Lower lobe of right lung (tissue), 2 donors: ENCODE results near the gene CDX2. TPM values are rescaled to one million over a fixed set of nuclear protein-coding genes. Genes with fewer than 3 reads are reported as not detected.

Experiments
- ATAC-seq, 2 donors: fragments of 200-7000 bp; cut with Tn5 transposase; one replicate each; pipeline ENCODE4 v1.9.1; 2020 to 2022; ENCODE audit warnings: mild to moderate bottlenecking in 2 of 2, moderate library complexity in 2 of 2
- DNase-seq: peaks from one replicate; pipeline ENCODE4 v3.0.0-alpha.2; 2020
- H3K27ac ChIP-seq: fragments of 200-600 bp; one replicate; pipeline ENCODE4 v1.8.0; 2022
- H3K27me3 ChIP-seq: fragments of 200-600 bp; one replicate; pipeline ENCODE4 v1.8.0; 2022; ENCODE audit warnings: low read depth
- H3K36me3 ChIP-seq: fragments of 200-600 bp; one replicate; pipeline ENCODE4 v1.8.0; 2022; ENCODE audit warnings: mild to moderate bottlenecking
- H3K4me1 ChIP-seq: fragments of 200-600 bp; one replicate; pipeline ENCODE4 v1.8.0; 2022
- H3K4me3 ChIP-seq: fragments of 200-600 bp; one replicate; pipeline ENCODE4 v1.8.0; 2022; ENCODE audit warnings: mild to moderate bottlenecking
- H3K9me3 ChIP-seq: fragments of 200-600 bp; one replicate; pipeline ENCODE4 v1.8.0; 2022
- intact Hi-C: fragments of 100-400 bp; cut with DNase I; formaldehyde crosslinking; loops from one replicate; pipeline ENCODE4 v1.11.0; 2022
- total RNA-seq: library from RNA; stranded (reverse); fragmentation: NEBNext Ultra II Directional; extraction: Animal tissue kit (Norgen Biotek cat#: 25700); gene quantifications from one replicate; pipeline ENCODE4 v1.2.1, GENCODE V29; 2021
- TF ChIP-seq, protein P1 (sequence below): fragments of 200-600 bp; IDR thresholded peaks from one replicate; pipeline ENCODE4 v1.8.0; 2022; ENCODE audit warnings: antibody characterized with exemption, mild to moderate bottlenecking
- donor health status: DM: no; HTN: yes; CAD: no; lungs with severe emphysema.

The CDX2 gene
- total RNA-seq, 1 donor from 2014 or later = not detected

DNA sequence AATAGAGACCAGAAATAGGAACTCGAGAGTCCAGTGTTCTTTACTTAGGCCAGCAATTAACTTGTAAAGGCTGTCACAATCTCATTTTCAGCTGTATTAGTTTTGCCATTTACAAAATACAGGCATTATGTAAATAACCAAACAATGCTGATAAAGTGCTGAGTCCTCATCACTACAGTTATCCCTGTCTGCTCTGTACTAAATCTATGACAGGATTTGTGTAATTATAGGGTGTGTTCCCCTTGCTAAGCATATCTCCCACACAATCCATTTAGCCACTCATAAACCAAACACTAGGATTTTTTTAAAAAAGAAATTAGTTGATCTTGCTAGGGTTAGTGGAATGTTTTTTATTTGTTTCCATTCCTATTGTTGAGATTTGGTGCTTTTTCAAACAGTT is 26.1 kb downstream of the CDX2 start:
- no peak overlapping the region for H3K4me3 ChIP-seq
- peaks cover 14% of the 10 kb centered on the region for H3K27me3 ChIP-seq
- TF ChIP-seq, protein P1, sequence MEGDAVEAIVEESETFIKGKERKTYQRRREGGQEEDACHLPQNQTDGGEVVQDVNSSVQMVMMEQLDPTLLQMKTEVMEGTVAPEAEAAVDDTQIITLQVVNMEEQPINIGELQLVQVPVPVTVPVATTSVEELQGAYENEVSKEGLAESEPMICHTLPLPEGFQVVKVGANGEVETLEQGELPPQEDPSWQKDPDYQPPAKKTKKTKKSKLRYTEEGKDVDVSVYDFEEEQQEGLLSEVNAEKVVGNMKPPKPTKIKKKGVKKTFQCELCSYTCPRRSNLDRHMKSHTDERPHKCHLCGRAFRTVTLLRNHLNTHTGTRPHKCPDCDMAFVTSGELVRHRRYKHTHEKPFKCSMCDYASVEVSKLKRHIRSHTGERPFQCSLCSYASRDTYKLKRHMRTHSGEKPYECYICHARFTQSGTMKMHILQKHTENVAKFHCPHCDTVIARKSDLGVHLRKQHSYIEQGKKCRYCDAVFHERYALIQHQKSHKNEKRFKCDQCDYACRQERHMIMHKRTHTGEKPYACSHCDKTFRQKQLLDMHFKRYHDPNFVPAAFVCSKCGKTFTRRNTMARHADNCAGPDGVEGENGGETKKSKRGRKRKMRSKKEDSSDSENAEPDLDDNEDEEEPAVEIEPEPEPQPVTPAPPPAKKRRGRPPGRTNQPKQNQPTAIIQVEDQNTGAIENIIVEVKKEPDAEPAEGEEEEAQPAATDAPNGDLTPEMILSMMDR = no peak
- no peak for DNase-seq
- no peak overlapping the region for H3K27ac ChIP-seq
- H3K36me3 ChIP-seq = no peaks in the 10 kb centered on the region
- H3K4me1 ChIP-seq = no peaks in the 10 kb centered on the region
- intact Hi-C loops = no loop called here
- ATAC-seq = no peak
- peaks cover 4% of the 10 kb centered on the region for H3K9me3 ChIP-seq

DNA sequence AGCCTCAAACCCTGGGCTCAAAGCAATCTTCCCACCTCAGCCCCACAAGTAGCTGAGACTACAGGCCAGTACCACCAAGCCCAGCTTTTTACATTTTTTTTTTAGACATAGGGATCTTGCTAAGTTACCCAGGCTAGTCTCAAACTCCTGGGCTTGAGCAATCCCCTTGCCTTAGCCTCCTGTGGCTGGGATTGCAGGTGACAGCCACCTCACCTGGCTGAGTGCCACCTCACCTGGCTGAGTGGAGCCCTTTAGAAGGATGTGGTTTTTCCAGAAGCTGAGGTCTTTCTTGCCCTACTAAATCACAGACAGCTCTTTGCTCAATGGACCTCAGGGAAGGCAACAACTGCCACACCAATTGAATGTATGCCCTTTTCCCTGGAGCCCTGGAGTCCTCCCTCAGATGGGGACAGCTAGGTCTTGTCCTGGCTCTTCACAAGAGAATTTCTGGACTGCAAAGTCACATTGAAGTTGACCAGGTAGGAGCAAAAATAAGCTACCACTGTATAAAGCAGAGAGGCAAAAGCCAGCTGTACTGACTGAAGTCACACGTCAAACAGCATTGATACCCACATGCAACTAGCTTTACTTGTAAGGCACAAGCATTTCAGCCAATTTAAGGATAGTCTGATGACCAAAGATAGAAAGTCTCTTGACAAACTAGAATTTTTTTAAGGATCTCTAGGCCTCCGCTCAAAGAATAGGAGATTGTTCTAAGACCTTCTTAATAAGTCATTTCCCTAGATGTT is 35.4 kb downstream of the CDX2 start:
- ATAC-seq (no peak), DNase-seq (no peak)
- H3K4me1 ChIP-seq = no peaks in the 10 kb centered on the region
- no peaks in the 10 kb centered on the region for H3K36me3 ChIP-seq
- peaks cover 49% of the 10 kb centered on the region for H3K27me3 ChIP-seq
- H3K4me3 ChIP-seq = no peak overlapping the region
- H3K9me3 ChIP-seq = no peaks in the 10 kb centered on the region
- TF ChIP-seq, protein P1 = no peak
- H3K27ac ChIP-seq = no peak overlapping the region
- intact Hi-C loops = no loop called here

DNA sequence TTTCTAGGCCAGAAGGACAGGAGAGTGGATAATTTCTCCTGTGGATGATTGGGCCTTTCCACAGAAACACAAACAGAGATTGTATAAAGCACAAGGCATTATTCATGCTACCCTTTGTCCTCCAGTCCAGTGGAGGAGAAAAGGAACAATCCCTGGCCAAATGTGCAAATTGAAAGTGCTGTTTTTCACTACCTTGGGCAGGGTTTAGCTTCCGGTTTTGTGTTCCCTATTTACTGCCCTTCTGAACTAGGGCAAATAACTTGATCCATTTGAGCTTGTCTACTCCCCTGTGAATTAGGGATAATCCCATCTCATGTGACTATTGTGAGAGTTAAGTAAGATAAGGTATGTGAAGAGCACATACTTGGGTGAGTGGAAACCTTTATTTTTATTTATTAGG is 36.0 kb downstream of the CDX2 start:
- Histone ChIP-seq H3K27me3 (peaks cover 55% of the 10 kb centered on the region), H3K36me3 (no peaks in the 10 kb centered on the region), H3K9me3 (no peaks in the 10 kb centered on the region), H3K4me3 (no peak overlapping the region), H3K27ac (no peak overlapping the region), H3K4me1 (no peaks in the 10 kb centered on the region)
- intact Hi-C loops = no loop called here
- DNase-seq (no peak), ATAC-seq (no peak)
- TF ChIP-seq, protein P1 = no peak

DNA sequence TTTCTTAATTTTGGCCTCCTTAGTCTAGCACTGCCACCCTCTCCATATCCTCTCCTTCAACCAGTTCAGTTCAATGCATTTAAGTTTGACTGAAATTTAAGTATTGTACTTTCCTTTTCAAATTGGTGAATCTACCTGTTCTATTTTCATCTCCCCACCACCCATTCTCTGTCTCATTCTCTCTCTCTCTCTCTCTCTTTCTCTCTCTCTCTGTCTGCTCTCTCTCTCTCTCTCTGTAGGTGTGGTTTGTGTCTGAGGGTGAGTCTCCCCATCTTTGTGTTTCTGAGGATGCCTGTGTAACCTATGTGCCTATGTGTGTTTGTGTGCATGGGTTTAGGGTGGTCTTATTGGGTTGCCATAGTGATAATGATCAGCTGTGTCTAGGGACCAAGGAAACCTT is 39.2 kb downstream of the CDX2 start:
- intact Hi-C loops = no loop called here
- H3K27ac ChIP-seq = no peak overlapping the region
- H3K4me3 ChIP-seq = no peak overlapping the region
- DNase-seq (no peak), ATAC-seq (no peak)
- TF ChIP-seq, protein P1 = no peak
- no peaks in the 10 kb centered on the region for H3K9me3 ChIP-seq
- H3K4me1 ChIP-seq = no peaks in the 10 kb centered on the region
- no peaks in the 10 kb centered on the region for H3K36me3 ChIP-seq
- peaks cover 86% of the 10 kb centered on the region for H3K27me3 ChIP-seq

DNA sequence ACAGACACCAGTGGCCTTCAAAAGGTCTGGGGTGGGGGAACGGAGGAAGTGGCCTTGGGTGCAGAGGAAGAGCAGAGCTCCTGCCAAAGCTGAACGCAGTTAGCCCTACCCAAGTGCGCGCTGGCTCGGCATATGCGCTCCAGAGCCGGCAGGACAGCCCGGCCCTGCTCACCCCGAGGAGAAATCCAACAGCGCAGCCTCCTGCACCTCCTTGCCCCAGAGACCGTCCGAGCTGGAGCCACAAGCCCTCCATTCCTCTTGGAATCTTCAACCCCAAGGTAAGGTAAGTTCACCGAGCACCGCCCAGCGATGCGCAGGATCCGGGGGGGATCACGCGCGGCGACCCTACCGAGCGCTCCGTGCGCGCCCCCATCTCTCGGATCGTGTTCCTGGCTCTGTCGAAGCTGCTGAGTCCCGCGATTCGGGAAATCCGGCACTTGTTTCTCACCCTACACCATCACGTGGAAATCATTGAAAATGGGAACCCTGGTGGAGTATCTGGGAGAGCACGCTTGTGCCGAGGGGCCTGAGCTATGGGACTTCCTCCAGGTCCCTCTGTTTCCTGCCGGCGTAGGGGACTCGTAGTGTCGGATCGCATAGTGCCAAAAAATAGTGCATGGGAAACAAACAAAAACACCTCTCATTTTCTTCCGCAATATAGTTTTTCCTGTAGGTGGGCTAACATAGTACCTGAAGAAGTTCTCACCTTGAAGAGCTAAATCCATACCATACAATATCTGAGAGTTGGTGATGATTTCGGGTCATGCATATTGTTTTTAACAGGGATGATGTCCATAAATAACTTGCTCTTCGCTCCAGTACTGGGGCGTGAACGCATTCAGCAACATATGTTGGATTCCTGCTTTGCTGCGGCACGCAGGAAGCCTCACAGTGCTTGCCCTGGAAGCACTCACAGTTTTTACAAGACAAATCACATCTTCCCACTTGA is 40.0 kb downstream of the CDX2 start:
- no peaks in the 10 kb centered on the region for H3K36me3 ChIP-seq
- TF ChIP-seq, protein P1 = no peak
- no peak overlapping the region for H3K27ac ChIP-seq
- no peak overlapping the region for H3K4me3 ChIP-seq
- ATAC-seq (no peak), DNase-seq (no peak)
- H3K9me3 ChIP-seq = no peaks in the 10 kb centered on the region
- H3K4me1 ChIP-seq = no peaks in the 10 kb centered on the region
- H3K27me3 ChIP-seq = peaks cover 94% of the 10 kb centered on the region
- intact Hi-C loops = no loop called here
